ENCODE data around the gene CCNT2. TPM values are rescaled to one million over a fixed set of nuclear protein-coding genes. Genes with fewer than 3 reads are reported as not detected.

CCNT2 gene
- total RNA-seq, 1 experiment from 2014 or later = 32.6 TPM

Other genes starting within 250 kb of the CCNT2 start
- gene TMEM163, start 199.8 kb upstream of the CCNT2 start, total RNA-seq (2021; ENCODE audit: unreplicated experiment) = 0.12 TPM
- gene ACMSD, start 80.2 kb upstream of the CCNT2 start, total RNA-seq (2021; ENCODE audit: unreplicated experiment) = not detected
- gene MAP3K19, start 128.6 kb downstream of the CCNT2 start, total RNA-seq (2021; ENCODE audit: unreplicated experiment) = not detected
- gene RAB3GAP1, start 133.5 kb downstream of the CCNT2 start, total RNA-seq (2021; ENCODE audit: unreplicated experiment) = 38.5 TPM